Keratinocyte (primary cell): ENCODE data around the gene MPND. TPM values are rescaled to one million over a fixed set of nuclear protein-coding genes. Genes with fewer than 3 reads are reported as not detected.

ENCODE experiments used
- DNase-seq: peaks from one replicate; pipeline ENCODE4 v3.0.0-alpha.2; 2011; ENCODE audit warnings: low read depth, missing footprints, low spot score
- FAIRE-seq: peaks from 2 replicates; lab custom pipeline; 2011; peaks lifted over from hg19 to GRCh38; lab: Jason Lieb, UNC
- H2AFZ ChIP-seq: 2 replicates; pipeline ENCODE4 v1.6.0; 2012; ENCODE audit warnings: low read length, control low read depth, inconsistent platforms; ENCODE audit not compliant: control insufficient read depth
- H3K27ac ChIP-seq: 2 replicates; pipeline ENCODE4 v1.5.1; 2011; ENCODE audit warnings: low read length; ENCODE audit not compliant: control insufficient read depth, insufficient read depth
- H3K27me3 ChIP-seq: 3 replicates; pipeline ENCODE4 v1.6.0; 2011; ENCODE audit warnings: low read length; ENCODE audit not compliant: control insufficient read depth, insufficient read depth; ENCODE audit errors: extremely low read depth
- H3K36me3 ChIP-seq, 2 experiments: 2 replicates in 1 of 2; 3 replicates in 1 of 2; pipeline ENCODE4 v1.5.1; 2011; ENCODE audit warnings: low read length in 2 of 2, mild to moderate bottlenecking in 1 of 2; ENCODE audit not compliant: control insufficient read depth in 2 of 2, insufficient read depth in 2 of 2; ENCODE audit errors: extremely low read depth in 1 of 2
- H3K4me1 ChIP-seq: 3 replicates; pipeline ENCODE4 v1.5.1; 2011; ENCODE audit warnings: low read length; ENCODE audit not compliant: control insufficient read depth, insufficient read depth; ENCODE audit errors: extremely low read depth
- H3K4me2 ChIP-seq: 3 replicates; pipeline ENCODE4 v1.6.0; 2011; ENCODE audit warnings: low read depth, low read length; ENCODE audit not compliant: control insufficient read depth, insufficient read depth; ENCODE audit errors: extremely low read depth
- H3K4me3 ChIP-seq, 3 experiments: fragments of 200-600 bp in 1 of 3; sonication (generic) in 1 of 3; 2 replicates in 2 of 3; 3 replicates in 1 of 3; pipeline ENCODE4 v1.5.1; 2011 to 2016; ENCODE audit warnings: low read length in 3 of 3, mild to moderate bottlenecking in 3 of 3, control low read depth in 2 of 3, inconsistent platforms in 1 of 3, low read depth in 1 of 3, mixed read lengths in 1 of 3, mixed run types in 1 of 3, moderate library complexity in 1 of 3; ENCODE audit not compliant: control insufficient read depth in 2 of 3, insufficient read depth in 2 of 3; ENCODE audit errors: extremely low read depth in 1 of 3
- H3K79me2 ChIP-seq: 2 replicates; pipeline ENCODE4 v1.6.0; 2012; ENCODE audit warnings: low read length; ENCODE audit not compliant: control insufficient read depth, insufficient read depth
- H3K9ac ChIP-seq: 3 replicates; pipeline ENCODE4 v1.6.0; 2011; ENCODE audit warnings: low read length; ENCODE audit not compliant: control insufficient read depth, insufficient read depth; ENCODE audit errors: extremely low read depth
- H3K9me1 ChIP-seq: 3 replicates; pipeline ENCODE4 v1.6.0; 2011; ENCODE audit warnings: low read length; ENCODE audit not compliant: control insufficient read depth, insufficient read depth; ENCODE audit errors: extremely low read depth
- H3K9me3 ChIP-seq: 2 replicates; pipeline ENCODE4 v1.5.1; 2012; ENCODE audit warnings: low read depth, low read length; ENCODE audit not compliant: control insufficient read depth
- H4K20me1 ChIP-seq: 3 replicates; pipeline ENCODE4 v1.6.0; 2011; ENCODE audit warnings: low read length; ENCODE audit not compliant: control insufficient read depth, insufficient read depth; ENCODE audit errors: extremely low read depth
- EZH2 ChIP-seq: IDR thresholded peaks from one replicate; pipeline ENCODE4 v1.6.1; 2012; ENCODE audit warnings: inconsistent platforms, mild to moderate bottlenecking, low read length, moderate library complexity
- dilution Hi-C: fragments of 300-500 bp; cut with MboI; formaldehyde crosslinking; loops from one replicate; pipeline ENCODE4 v1.7.0; 2020; ENCODE audit warnings: low sequenced_read_pairs; ENCODE audit not compliant: extremely low pct_ligation_motif_present
- polyA plus RNA-seq, 5 experiments: library from polyadenylated mRNA; depleted of rRNA in 3 of 5; stranded (reverse) in 3 of 5; stranded (forward) in 1 of 5; unstranded in 1 of 5; fragments of >200 nt; gene quantifications; 1 replicate in 1 of 5; 2 replicates in 3 of 5; 3 replicates in 1 of 5; pipeline versions ENCODE4 v1.2.1 to v1.2.3, GENCODE V29; 2011 to 2012; ENCODE audit warnings: missing spikeins in 2 of 5, low read depth in 1 of 5, low replicate concordance in 1 of 5
- TF ChIP-seq, protein P1 (sequence below), 3 experiments: IDR thresholded peaks in 1 of 3; conservative IDR thresholded peaks in 1 of 3; optimal IDR thresholded peaks in 1 of 3; 2 replicates in 2 of 3; 3 replicates in 1 of 3; pipeline versions ENCODE3 to v1.5.1; 2011; ENCODE audit warnings: low read length in 3 of 3, mild to moderate bottlenecking in 3 of 3, moderate library complexity in 2 of 3, control low read depth in 1 of 3, inconsistent platforms in 1 of 3; ENCODE audit not compliant: insufficient read depth in 2 of 3; ENCODE audit errors: extremely low read depth in 1 of 3

The MPND gene
- polyA plus RNA-seq, 1 donor (not counting 4 experiments of a cell fraction or from before 2014, with no cell fraction given), result 4.2 TPM

DNA sequence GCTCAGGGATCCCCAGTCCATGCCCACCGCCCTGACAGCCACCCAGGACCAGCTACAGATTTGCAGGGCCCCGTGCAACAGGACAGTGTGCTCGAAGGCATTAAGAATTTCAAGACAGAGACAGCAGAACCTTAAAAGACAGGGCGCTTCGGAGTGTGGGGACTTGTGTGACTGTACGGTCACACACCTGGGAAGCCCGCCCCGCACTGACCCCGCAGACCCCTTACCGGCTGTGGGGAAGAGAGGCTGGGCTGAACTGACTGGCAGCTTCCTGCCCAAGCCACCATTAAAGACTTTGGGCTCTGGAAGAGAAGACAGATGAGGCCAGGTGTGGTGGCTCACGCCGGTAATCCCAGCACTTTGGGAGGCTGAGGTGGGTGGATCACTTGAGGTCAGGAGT lies 19.1 kb upstream of the MPND start:
- FAIRE-seq, result no peak

GRCh38 chr19:4326215-4326836 lies 17.0 kb upstream of the MPND start:
- Histone ChIP-seq H3K9me1 (no peaks in the 10 kb centered on the region), H2AFZ (no peak overlapping the region), H3K27me3 (no peaks in the 10 kb centered on the region), H3K9ac (no peak overlapping the region), H3K36me3 (peaks cover 0 to 4% of the 10 kb centered on the region in 2 experiments), H3K4me1 (no peaks in the 10 kb centered on the region), H3K4me3 (no peak overlapping the region), H3K9me3 (no peaks in the 10 kb centered on the region), H3K27ac (no peak overlapping the region), H3K79me2 (no peaks in the 10 kb centered on the region), H3K4me2 (no peak overlapping the region), H4K20me1 (no peaks in the 10 kb centered on the region)
- DNase-seq (no peak), FAIRE-seq (no peak)
- no peak for TF ChIP-seq EZH2
- TF ChIP-seq, protein P1, sequence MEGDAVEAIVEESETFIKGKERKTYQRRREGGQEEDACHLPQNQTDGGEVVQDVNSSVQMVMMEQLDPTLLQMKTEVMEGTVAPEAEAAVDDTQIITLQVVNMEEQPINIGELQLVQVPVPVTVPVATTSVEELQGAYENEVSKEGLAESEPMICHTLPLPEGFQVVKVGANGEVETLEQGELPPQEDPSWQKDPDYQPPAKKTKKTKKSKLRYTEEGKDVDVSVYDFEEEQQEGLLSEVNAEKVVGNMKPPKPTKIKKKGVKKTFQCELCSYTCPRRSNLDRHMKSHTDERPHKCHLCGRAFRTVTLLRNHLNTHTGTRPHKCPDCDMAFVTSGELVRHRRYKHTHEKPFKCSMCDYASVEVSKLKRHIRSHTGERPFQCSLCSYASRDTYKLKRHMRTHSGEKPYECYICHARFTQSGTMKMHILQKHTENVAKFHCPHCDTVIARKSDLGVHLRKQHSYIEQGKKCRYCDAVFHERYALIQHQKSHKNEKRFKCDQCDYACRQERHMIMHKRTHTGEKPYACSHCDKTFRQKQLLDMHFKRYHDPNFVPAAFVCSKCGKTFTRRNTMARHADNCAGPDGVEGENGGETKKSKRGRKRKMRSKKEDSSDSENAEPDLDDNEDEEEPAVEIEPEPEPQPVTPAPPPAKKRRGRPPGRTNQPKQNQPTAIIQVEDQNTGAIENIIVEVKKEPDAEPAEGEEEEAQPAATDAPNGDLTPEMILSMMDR (optimal IDR thresholded peaks at IDR 0.05 in 1 of 3, IDR thresholded peaks at IDR 0.05 in 1 of 3, conservative IDR thresholded peaks at IDR 0.05 in 1 of 3; ENCODE audit: extremely low read depth in 1 of 3, insufficient read depth in 2 of 3, low read length in 3 of 3), result no peak
- dilution Hi-C loops, result no loop called here

More for the DNA sequence above, 19.1 kb upstream of the MPND start:
- H3K79me2 ChIP-seq, result no peaks in the 10 kb centered on the region
- H3K4me1 ChIP-seq, result no peaks in the 10 kb centered on the region
- H3K4me3 ChIP-seq, result no peak overlapping the region
- dilution Hi-C loops, result no loop called here
- no peak overlapping the region for H3K4me2 ChIP-seq
- peaks cover 0 to 4% of the 10 kb centered on the region in 2 experiments for H3K36me3 ChIP-seq
- no peak overlapping the region for H3K9ac ChIP-seq
- H3K27me3 ChIP-seq, result no peaks in the 10 kb centered on the region
- no peaks in the 10 kb centered on the region for H3K9me1 ChIP-seq
- TF ChIP-seq, protein P1 (optimal IDR thresholded peaks at IDR 0.05 in 1 of 3, IDR thresholded peaks at IDR 0.05 in 1 of 3, conservative IDR thresholded peaks at IDR 0.05 in 1 of 3; ENCODE audit: extremely low read depth in 1 of 3, insufficient read depth in 2 of 3, low read length in 3 of 3), result no peak
- TF ChIP-seq EZH2, result no peak
- no peak overlapping the region for H3K27ac ChIP-seq
- no peaks in the 10 kb centered on the region for H3K9me3 ChIP-seq
- DNase-seq, result no peak
- no peaks in the 10 kb centered on the region for H4K20me1 ChIP-seq
- no peak overlapping the region for H2AFZ ChIP-seq
